GM12801 (cell line): ENCODE measurements around the gene BRD1.

ENCODE experiments used
- CTCF ChIP-seq: IDR thresholded peaks from one replicate; pipeline ENCODE4 v1.5.1; 2011; ENCODE audit warnings: control low read depth; ENCODE audit not compliant: insufficient read length; ENCODE audit errors: extremely low read depth

The BRD1 gene

DNA sequence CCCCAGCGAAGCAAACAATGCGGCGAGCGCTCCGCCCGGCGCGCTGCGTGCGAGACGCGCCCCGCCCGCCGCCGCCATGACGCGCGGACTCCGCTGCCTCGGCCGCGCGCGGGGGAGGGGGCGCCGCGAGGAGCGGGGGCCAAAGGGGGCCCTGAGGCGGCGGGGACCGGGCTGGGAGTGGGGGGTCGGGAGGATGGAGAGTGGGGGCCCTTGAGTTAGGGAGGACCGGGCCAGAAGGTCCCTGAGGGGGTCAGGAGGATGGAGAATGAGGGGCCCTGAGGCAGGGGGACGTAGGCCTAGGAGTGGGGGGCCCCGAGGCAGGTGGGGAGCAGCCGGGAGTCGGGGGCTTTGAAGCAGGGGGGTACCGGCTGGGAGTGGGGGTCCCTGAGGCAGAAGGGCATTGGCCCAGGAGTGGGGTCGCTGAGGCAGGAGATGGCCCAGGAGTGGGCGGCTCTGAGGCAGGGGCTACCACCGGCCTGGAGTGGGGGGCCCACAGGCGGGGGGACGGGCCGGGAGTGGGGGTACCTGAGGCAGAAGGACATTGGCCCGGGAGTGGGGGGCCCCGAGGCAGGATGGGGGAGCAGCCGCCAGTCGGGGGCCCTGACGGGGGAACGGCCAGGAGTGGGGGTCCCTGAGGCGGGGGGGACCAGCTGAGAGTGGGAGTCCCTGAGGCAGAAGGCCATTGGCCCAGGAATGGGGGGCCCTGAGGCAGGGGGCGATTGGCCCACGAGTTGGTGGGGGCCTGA, at the start of gene BRD1:
Gene BRD1, minus strand, starts transcription at position 21 of the 746 bp plus-strand sequence. CDS start 3,556 bp downstream, outside the sequence.
- TF ChIP-seq CTCF, result no peak

GRCh38 chr22:49873228-49873940, 45.7 kb upstream of the BRD1 start:
- no peak for TF ChIP-seq CTCF

GRCh38 chr22:49872347-49872746, 44.7 kb upstream of the BRD1 start:
- no peak for TF ChIP-seq CTCF

DNA sequence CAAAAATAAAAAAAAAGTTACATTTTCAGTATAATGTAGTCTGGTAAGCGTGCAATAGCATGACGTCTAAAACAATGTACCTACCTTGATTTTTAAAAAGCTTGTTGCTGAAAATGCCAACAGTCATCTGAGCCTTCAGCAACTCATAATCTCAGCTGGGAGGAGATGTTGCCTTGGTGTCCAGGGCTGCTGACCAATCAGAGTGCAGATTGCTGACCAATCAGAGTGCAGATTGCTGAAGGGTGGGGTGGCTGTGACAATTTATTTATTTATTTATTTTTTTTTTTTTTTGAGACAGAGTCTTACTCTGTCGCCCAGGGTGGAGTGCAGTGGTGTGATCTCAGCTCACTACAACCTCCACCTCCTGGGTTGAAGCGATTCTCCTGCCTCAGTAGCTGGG, 43.8 kb upstream of the BRD1 start:
- no peak for TF ChIP-seq CTCF

GRCh38 chr22:49869845-49870712, 42.4 kb upstream of the BRD1 start:
- TF ChIP-seq CTCF, result no peak

DNA sequence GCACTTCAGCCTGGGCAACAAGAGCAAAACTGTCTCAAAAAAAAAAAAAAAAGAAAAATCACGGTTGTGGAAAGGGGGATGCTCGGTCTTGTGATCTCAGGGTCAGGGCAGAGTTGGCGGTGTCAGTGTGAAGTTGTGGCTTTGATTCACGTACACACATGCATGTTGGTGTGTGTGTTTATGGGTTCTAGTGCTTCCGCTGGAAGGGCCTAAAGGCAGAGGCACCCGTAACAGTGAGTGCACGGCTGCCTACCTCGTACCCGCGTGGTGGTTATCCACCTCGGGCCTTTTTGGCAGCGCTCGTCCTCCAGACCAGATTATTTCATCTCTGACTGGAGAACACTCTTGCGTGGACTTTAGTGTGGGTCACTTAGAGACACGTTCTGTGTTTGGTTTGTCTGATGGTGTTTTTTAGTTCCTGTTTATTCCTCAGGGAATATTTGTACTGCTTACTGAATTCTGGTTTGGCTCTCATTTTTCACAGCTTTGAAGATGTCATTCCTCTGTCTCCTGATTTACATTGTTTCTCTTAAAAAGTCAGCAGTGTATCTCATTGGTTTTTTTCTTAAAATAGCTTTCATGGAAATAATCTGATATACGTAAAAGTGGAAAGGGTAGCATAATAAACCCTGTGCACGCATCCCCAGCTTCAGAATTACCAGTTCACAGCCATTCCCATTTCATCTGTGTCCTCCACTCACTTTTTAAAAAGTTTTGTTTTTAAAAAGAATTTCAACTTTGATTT, 41.6 kb upstream of the BRD1 start:
- no peak for TF ChIP-seq CTCF
